ENCODE results near the gene PALM2AKAP2.

DNA sequence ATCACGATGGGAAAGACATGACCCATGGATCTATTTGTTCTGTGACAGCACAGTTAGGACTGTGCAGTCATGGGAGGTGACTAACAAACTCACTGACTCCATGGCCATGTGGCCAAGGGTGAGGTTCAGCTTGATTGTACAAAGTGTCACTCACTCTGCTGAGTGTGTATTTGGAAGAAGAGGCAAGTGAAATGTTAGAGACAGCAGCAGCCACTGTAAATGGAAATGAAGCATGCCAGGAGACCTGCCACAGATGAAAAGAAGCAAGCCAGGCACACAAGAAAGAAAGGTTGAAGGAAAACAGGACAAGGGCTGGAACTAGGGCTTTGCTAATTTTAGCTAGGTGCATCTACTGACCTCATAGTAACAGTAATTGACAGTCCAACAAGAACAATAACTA lies 42.7 kb upstream of the PALM2AKAP2 start:
- TF ChIP-seq POLR2A (IDR thresholded peaks at IDR 0.05) = no peak
- TF ChIP-seq, protein P1, sequence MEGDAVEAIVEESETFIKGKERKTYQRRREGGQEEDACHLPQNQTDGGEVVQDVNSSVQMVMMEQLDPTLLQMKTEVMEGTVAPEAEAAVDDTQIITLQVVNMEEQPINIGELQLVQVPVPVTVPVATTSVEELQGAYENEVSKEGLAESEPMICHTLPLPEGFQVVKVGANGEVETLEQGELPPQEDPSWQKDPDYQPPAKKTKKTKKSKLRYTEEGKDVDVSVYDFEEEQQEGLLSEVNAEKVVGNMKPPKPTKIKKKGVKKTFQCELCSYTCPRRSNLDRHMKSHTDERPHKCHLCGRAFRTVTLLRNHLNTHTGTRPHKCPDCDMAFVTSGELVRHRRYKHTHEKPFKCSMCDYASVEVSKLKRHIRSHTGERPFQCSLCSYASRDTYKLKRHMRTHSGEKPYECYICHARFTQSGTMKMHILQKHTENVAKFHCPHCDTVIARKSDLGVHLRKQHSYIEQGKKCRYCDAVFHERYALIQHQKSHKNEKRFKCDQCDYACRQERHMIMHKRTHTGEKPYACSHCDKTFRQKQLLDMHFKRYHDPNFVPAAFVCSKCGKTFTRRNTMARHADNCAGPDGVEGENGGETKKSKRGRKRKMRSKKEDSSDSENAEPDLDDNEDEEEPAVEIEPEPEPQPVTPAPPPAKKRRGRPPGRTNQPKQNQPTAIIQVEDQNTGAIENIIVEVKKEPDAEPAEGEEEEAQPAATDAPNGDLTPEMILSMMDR (IDR thresholded peaks at IDR 0.05 in 8 of 11, conservative IDR thresholded peaks at IDR 0.05 in 3 of 11) = no peak

Measured in spleen (tissue), 7 donors.